GDM1 (cell line): ENCODE results near the gene WDFY2.
"Not testable (repeated sequence)": the region's sequence is repeated elsewhere in the genome, so short reads cannot be mapped to it uniquely, and the experiment has no call there.

Experiments used
- DNase-seq: peaks from one replicate; lab custom pipeline; 2025; lab: John Stamatoyannopoulos, UW

Gene WDFY2

DNA sequence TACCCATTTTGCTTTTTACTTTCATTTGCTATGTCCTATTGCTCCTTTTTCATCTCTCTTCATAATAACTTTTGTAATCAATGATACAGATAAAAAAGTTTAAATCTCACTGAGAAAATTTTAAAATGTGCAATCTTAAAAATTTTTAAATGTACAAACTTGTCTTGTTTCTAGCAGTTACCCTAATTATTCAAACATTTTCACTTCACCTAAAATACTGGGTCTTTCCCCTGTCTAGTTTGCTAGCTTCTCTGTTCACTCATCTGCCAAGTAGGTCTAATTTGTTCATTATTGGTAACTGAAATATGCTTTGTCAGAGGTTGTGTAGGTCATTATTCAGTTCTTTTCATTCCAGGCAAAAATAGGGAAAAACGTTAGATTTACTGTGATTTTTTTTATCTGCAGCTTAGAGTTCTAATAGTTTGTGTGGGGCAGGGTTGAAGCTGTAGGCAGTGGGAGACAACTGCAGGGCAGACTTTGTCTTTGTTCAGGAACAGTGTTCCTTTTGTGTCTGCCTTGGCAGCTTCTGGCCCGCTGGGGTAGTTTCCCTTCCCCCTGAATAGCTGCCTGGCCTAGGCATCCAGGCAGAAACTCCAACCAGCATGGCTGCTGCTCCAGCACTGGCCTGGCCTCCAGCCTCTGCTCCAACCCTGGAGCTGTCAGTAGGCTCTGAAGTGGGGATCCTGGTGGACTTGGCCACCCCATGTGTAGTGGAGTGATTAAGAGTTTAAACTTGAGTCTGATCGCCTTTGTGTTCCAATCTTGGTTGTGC is 48.5 kb downstream of the WDFY2 start:
- DNase-seq: no peak

DNA sequence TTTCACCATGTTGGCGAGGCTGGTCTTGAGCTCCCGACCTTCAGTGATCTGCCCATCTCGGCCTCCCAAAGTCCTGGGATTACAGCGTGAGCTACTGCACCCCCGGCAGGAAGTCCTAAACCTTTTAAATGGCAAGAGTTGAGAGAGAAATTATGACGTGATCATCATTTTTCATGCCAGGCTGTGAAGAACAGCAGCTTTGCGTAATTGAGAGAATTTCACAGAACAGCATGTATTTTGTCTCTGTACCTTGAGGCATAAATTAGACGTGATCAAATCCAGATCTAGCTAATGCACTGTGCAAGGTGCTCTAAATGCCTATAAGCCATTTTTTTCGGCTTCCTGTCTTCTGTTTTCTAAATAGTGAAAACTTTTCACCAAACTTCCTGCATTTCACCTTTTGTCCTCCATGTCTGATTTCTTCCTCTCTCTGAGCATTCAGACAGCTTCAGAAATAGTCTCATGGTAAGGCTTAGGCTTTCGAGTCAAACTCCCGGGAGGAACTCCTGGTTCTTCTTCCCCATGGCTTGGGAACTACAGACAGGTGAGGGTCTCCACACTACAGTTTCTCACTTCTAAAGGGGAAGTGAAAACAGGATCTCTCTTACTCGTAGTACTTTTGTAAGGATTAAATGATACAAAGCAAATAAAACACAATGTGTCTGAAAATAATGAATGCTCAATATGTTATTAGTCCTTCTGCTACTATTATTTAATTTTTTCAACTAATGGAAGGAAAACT is 51.0 kb downstream of the WDFY2 start:
- DNase-seq: no peak

DNA sequence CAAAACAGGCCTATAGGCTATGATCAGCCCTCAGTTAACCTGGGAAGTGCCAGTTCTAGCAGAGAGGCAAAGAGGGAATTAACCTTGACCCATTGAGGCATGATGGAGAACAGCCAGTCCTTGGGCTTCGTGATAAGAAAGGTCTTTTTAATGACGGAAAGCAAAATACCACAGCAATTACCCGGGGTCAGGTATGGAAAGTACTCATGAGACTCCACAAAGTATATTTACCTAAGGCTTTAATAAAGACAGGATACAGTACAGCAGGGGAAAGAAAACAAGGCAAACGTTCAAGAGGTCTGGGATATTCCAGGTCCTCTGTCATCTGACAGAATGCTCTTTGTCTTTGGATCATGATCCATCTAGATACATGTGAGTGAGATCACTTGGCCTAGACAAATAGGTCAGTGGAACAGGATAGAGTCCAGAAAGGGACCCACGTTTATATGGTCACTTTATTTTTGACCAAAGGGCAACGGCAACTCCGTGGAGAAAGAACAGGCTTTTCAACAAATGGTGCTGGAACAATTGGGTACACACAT is 52.2 kb downstream of the WDFY2 start:
- DNase-seq: no peak

DNA sequence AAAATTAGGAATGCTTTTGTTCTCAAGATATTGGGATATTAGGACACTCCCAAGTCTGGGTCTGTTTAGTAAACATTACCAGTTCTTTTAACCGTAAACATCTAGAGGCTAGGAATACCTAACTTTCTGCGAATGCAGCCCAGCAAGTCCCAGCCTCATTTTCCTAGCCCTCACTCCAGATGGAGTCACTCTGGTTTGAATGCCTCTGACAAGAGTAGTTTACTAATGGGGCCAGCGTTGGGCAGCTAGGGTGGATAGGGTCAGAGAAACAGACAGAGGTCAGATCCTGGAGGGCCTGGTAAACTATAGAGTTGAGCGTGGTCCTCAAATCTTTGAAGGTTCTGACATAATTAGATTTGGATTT is 53.6 kb downstream of the WDFY2 start:
- DNase-seq: no peak

DNA sequence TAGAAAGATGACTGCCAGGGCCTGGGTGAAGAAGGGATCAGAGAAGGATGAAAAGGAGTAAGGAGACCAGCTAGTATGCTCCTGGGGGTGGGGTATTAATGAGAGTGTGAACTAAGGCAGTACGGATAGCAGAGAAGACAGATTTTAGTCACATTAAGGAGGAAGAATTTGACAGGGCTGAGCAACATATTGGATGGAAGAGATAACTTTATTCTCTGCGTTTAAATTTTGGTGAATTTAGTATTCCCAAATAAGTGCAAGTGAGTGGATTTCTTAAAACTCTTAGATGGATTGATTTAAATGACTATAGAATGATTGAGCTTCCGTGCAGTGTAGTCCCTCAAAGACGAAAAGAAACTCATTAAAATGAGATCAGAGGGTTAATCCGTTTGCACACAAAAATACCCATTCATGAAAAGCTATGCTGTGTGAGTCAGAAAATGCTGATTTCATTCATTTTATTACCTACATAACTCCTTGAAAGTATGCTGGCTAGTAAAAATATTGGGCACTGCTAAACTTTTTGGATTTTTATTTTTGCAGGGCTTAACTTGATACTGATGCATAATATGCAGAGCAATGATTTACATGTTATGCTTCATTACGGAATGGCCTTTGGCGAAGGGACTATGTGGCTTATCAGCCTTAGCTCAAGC is 54.1 kb downstream of the WDFY2 start:
- no peak for DNase-seq

- DNase-seq: no peak
These were observed 54.9 kb downstream of the WDFY2 start for GRCh38 chr13:51639171-51639570.

GRCh38 chr13:51640696-51641095 is 56.4 kb downstream of the WDFY2 start:
- not testable (repeated sequence) for DNase-seq

DNA sequence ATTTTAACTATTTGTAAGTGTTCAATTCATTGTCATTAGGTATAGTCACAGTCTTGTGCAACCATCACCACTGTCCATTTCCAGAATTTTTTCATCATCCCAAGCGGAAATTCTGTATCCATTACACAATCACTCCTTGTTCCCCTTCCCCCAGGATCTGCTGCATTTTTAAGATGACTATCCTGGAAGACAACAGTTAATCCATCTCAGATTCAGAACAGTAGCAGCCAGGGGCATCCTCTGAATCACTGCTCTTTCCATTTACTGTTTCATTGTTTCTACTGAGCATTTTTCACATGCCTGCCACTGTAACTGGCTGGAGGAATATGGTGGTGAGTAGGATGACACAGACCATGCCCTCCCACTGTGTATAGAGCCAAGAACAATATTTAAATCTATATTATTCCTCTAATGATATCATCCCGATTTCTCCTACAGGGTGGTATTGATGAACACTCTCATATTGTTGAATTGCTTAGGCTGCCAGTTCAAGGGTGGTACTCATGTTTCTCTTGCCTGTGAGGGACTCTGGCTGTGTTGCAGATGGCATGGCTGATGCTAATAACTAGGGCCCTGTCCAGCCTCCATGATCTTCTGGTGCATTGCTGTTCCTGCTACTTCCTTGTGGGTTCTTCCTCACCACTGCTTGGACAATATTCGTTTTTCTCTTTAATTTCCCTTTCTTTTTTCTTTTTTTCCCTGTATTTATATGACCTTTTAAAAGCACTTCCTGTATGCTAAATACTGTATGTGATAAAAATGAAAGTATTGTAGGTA is 59.0 kb downstream of the WDFY2 start:
- DNase-seq: no peak

DNA sequence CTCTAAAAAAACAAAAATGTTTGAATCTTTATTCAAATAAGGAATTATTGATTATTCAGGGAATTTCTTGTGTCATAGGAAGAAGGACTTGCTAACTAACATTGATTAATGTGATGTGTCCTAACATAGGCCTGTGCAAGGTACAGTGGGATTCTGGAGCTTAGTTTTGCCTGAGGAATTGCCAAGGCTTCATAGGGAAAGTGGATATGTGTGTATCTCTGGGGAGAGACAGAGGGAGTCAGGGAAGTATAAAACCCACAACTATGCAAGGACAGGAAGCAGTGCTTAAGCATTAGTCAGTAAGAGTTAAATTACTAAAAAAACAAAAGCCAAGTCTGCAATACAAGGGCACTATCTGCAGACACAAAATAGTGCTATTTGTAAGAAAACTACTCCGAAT is 59.6 kb downstream of the WDFY2 start:
- no peak for DNase-seq

- no peak for DNase-seq
These were observed 60.4 kb downstream of the WDFY2 start for GRCh38 chr13:51644654-51645053.

GRCh38 chr13:51645154-51645650 is 60.9 kb downstream of the WDFY2 start:
- no peak for DNase-seq

- DNase-seq: no peak
These were observed 61.8 kb downstream of the WDFY2 start for GRCh38 chr13:51645761-51646670.

DNA sequence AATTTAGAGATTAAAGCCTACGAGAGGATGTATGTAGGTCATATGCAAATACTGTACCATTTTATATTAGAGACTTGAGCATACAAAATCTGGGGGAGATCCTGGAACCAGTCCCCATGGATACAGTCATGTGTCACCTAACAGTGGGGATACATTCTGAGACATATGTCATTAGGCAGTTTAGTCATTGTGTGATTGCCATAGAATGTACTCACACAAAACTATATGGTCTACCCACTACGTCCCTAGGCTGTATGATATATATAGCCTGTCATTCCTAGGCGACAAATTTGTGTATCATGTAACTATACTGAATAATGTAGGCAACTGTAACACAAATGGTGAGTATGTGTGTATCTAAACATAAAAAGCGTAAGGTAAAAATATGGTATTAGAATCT is 62.8 kb downstream of the WDFY2 start:
- DNase-seq: no peak

DNA sequence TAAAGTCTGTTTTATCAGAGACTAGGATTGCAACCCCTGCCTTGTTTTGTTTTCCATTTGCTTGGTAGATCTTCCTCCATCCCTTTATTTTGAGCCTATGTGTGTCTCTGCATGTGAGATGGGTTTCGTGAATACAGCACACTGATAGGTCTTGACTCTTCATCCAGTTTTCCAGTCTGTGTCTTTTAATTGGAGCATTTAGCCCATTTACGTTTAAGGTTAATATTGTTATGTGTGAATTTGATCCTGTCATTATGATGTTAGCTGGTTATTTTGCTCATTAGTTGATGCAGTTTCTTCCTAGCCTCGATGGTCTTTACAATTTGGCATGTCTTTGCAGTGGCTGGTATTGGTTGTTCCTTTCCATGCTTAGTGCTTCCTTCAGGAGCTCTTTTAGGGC is 67.9 kb downstream of the WDFY2 start:
- DNase-seq: not testable (repeated sequence)

- DNase-seq: no peak
These were observed 75.2 kb downstream of the WDFY2 start for GRCh38 chr13:51659276-51660127.

GRCh38 chr13:51660813-51661212 is 76.6 kb downstream of the WDFY2 start:
- no peak for DNase-seq

DNA sequence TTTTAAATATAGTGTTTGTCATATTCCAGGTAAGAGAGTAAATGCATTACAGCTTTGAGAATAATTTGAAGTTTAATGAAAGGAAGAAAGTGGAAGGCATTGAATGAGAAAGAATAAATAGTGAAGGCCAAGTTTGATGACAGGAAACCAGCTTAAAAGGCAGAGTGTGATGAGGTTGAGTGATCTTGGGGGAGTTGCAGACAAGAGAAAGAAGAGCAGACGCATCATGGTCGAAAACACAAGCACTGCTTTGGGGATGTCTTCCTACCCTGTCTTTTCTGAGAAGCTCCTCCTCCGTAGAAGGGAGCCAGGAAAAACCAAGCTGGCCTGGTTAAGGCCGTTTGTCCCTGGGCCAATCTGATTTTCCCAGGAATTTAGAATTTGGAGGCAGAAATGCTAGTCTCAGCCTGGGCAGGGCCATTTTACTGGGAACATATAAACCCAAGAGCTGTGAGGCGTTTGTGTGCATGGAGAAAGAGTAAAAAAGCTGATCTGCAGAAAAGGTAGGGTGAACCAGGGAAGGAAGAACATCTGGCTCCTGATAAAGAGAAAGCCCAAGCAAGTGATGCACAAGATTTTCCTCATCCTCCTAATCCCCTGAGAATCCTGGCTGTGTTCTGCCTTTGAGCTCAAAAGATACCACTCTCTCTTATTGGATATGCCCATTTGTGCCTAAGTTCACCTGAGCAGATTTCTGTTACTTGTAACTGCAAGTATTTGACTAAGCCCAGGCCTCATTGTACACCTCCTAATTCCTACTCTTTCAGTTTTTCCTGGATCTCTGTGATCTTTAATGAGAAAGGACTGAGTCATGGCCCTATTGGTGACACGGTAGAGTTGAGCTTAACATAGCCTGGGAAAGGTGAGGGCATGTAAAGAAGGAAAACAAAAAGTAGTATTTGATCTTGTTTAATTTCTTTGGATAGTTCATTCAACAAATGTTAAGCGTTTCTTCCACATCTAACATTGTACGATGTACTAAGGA is 80.0 kb downstream of the WDFY2 start:
- no peak for DNase-seq

GRCh38 chr13:51665456-51665855 is 81.2 kb downstream of the WDFY2 start:
- DNase-seq: no peak

GRCh38 chr13:51666374-51666773 is 82.1 kb downstream of the WDFY2 start:
- DNase-seq: no peak
